H1 (cell line): ENCODE data around the gene LPXN. TPM values are rescaled to one million over a fixed set of nuclear protein-coding genes. Genes with fewer than 3 reads are reported as not detected.

ENCODE experiments used
- CTCF ChIA-PET: fragments of 300-600 bp; sonication (Branson Sonifier 250); formaldehyde crosslinking; loops from one replicate; lab custom pipeline; 2021; ENCODE audit not compliant: partially characterized antibody; lab: Charles Lee
- POLR2A ChIA-PET: fragments of 300-600 bp; sonication (Branson Sonifier 250); formaldehyde crosslinking; loops from one replicate; lab custom pipeline; 2021; ENCODE audit warnings: inconsistent platforms; ENCODE audit not compliant: partially characterized antibody; lab: Charles Lee
- DNase-seq, 2 experiments: peaks; one replicate each; pipeline versions ENCODE4 v3.0.0 to v3.0.0-alpha.2; 2010 to 2022; ENCODE audit warnings: low spot score in 2 of 2, low read depth in 1 of 2, mixed read lengths in 1 of 2
- FAIRE-seq: peaks from 2 replicates; lab custom pipeline; 2011; peaks lifted over from hg19 to GRCh38; lab: Jason Lieb, UNC
- H2AFZ ChIP-seq: 2 replicates; pipeline ENCODE4 v1.8.1; 2012; ENCODE audit warnings: low read length, inconsistent platforms
- H2AK5ac ChIP-seq: 2 replicates; pipeline ENCODE4 v1.6.1; 2013; ENCODE audit warnings: low read depth, low read length
- H2BK120ac ChIP-seq: replicated peaks from 2 replicates; pipeline ENCODE3; 2013; ENCODE audit warnings: low read depth, low read length, inconsistent platforms
- H2BK12ac ChIP-seq: 2 replicates; pipeline ENCODE4 v1.6.1; 2013; ENCODE audit warnings: low read depth, low read length
- H2BK15ac ChIP-seq: 2 replicates; pipeline ENCODE4 v1.6.1; 2013; ENCODE audit warnings: low read length
- H2BK20ac ChIP-seq: 2 replicates; pipeline ENCODE4 v1.6.1; 2013; ENCODE audit warnings: low read length
- H2BK5ac ChIP-seq: 2 replicates; pipeline ENCODE4 v1.6.1; 2013; ENCODE audit warnings: low read depth, low read length
- H3K14ac ChIP-seq: 2 replicates; pipeline ENCODE4 v1.6.1; 2013; ENCODE audit warnings: inconsistent platforms; ENCODE audit not compliant: insufficient read length
- H3K18ac ChIP-seq: 2 replicates; pipeline ENCODE4 v1.6.1; 2013; ENCODE audit warnings: low read length; ENCODE audit errors: extremely low read depth
- H3K23ac ChIP-seq: 2 replicates; pipeline ENCODE4 v1.6.1; 2013; ENCODE audit warnings: inconsistent platforms; ENCODE audit not compliant: insufficient read length
- H3K23me2 ChIP-seq: 2 replicates; pipeline ENCODE4 v1.6.1; 2013; ENCODE audit warnings: low read depth, low read length
- H3K27ac ChIP-seq: 2 replicates; pipeline ENCODE4 v1.6.1; 2011; ENCODE audit warnings: low read depth, low read length, inconsistent platforms
- H3K27me3 ChIP-seq, 4 experiments: replicated peaks in 1 of 4; 1 replicate in 1 of 4; 2 replicates in 3 of 4; pipeline versions ENCODE4 v1.6.1 to v1.8.1; 2011 to 2013; ENCODE audit warnings: low read length in 3 of 4, mild to moderate bottlenecking in 3 of 4, inconsistent platforms in 2 of 4, mixed read lengths in 2 of 4, moderate library complexity in 1 of 4; ENCODE audit not compliant: control insufficient read depth in 3 of 4, insufficient read depth in 3 of 4; ENCODE audit errors: extremely low read depth in 1 of 4
- H3K36me3 ChIP-seq, 4 experiments: 2 replicates each; pipeline versions ENCODE4 v1.6.1 to v1.8.1; 2011 to 2013; ENCODE audit warnings: mild to moderate bottlenecking in 4 of 4, low read length in 3 of 4, moderate library complexity in 2 of 4, control low read depth in 1 of 4, inconsistent platforms in 1 of 4; ENCODE audit not compliant: insufficient read depth in 4 of 4, control insufficient read depth in 2 of 4
- H3K4ac ChIP-seq: replicated peaks from 2 replicates; pipeline ENCODE3; 2013; ENCODE audit warnings: low read length, low read depth, mixed read lengths, inconsistent platforms; ENCODE audit not compliant: insufficient read length
- H3K4me1 ChIP-seq, 4 experiments: replicated peaks in 1 of 4; 1 replicate in 1 of 4; 2 replicates in 3 of 4; pipeline versions ENCODE4 v1.6.1 to v1.8.1; 2011 to 2013; ENCODE audit warnings: low read length in 3 of 4, inconsistent platforms in 2 of 4, mixed read lengths in 1 of 4; ENCODE audit not compliant: insufficient read depth in 4 of 4, control insufficient read depth in 3 of 4
- H3K4me2 ChIP-seq, 2 experiments: 2 replicates each; pipeline versions ENCODE4 v1.6.1 to v1.8.1; 2011 to 2013; ENCODE audit warnings: low read depth in 2 of 2, low read length in 2 of 2, control low read depth in 1 of 2, inconsistent platforms in 1 of 2, mild to moderate bottlenecking in 1 of 2; ENCODE audit not compliant: insufficient read depth in 1 of 2
- H3K4me3 ChIP-seq, 4 experiments: fragments of 200-600, 300-600 bp in 1 of 4; sonication (generic), shearing (Covaris generic), sonication (Bioruptor Twin) in 1 of 4; 2 replicates each; pipeline versions ENCODE4 v1.5.1 to v1.8.1; 2011 to 2016; ENCODE audit warnings: low read length in 4 of 4, low read depth in 3 of 4, control low read depth in 2 of 4, inconsistent platforms in 2 of 4, mild to moderate bottlenecking in 2 of 4, mixed read lengths in 1 of 4, moderate library complexity in 1 of 4; ENCODE audit not compliant: insufficient read depth in 2 of 4; ENCODE audit errors: extremely low read depth in 1 of 4
- H3K56ac ChIP-seq: replicated peaks from 2 replicates; pipeline ENCODE3; 2013; ENCODE audit warnings: low read depth, mild to moderate bottlenecking, mixed read lengths, low read length, inconsistent platforms; ENCODE audit not compliant: insufficient read length
- H3K79me1 ChIP-seq: 2 replicates; pipeline ENCODE4 v1.6.1; 2013; ENCODE audit warnings: low read depth, low read length, control low read depth
- H3K79me2 ChIP-seq, 2 experiments: 2 replicates each; pipeline versions ENCODE4 v1.6.1 to v1.8.1; 2012 to 2013; ENCODE audit warnings: low read length in 2 of 2, mild to moderate bottlenecking in 2 of 2, inconsistent platforms in 1 of 2; ENCODE audit not compliant: insufficient read depth in 2 of 2, control insufficient read depth in 1 of 2
- H3K9ac ChIP-seq, 4 experiments: replicated peaks in 1 of 4; 1 replicate in 1 of 4; 2 replicates in 3 of 4; pipeline versions ENCODE4 v1.6.1 to v1.8.1; 2011 to 2013; ENCODE audit warnings: low read depth in 3 of 4, low read length in 3 of 4, control low read depth in 2 of 4, mild to moderate bottlenecking in 2 of 4, moderate library complexity in 2 of 4, inconsistent platforms in 1 of 4; ENCODE audit errors: extremely low read depth in 1 of 4
- H3K9me3 ChIP-seq, 2 experiments: 2 replicates each; pipeline versions ENCODE4 v1.6.1 to v1.8.1; 2012 to 2013; ENCODE audit warnings: mild to moderate bottlenecking in 2 of 2, moderate library complexity in 2 of 2, control low read depth in 1 of 2, inconsistent platforms in 1 of 2, low read depth in 1 of 2, low read length in 1 of 2, mixed read lengths in 1 of 2; ENCODE audit not compliant: insufficient read depth in 2 of 2
- H4K20me1 ChIP-seq, 2 experiments: replicated peaks in 1 of 2; 2 replicates each; pipeline versions ENCODE3 to v1.8.1; 2011 to 2013; ENCODE audit warnings: inconsistent platforms in 2 of 2, low read length in 2 of 2, mild to moderate bottlenecking in 1 of 2; ENCODE audit not compliant: insufficient read depth in 2 of 2, control insufficient read depth in 1 of 2
- H4K5ac ChIP-seq: 2 replicates; pipeline ENCODE4 v1.6.1; 2013; ENCODE audit warnings: low read length, low read depth, mixed read lengths, inconsistent platforms; ENCODE audit not compliant: insufficient read length
- H4K8ac ChIP-seq: 2 replicates; pipeline ENCODE4 v1.8.0; 2013; ENCODE audit warnings: mild to moderate bottlenecking, moderate library complexity, low read length, inconsistent platforms; ENCODE audit not compliant: insufficient read depth; ENCODE audit errors: extremely low read depth
- H4K91ac ChIP-seq: replicated peaks from 2 replicates; pipeline ENCODE3; 2013; ENCODE audit warnings: low read length, mixed read lengths, inconsistent platforms; ENCODE audit not compliant: insufficient read length
- BCL11A ChIP-seq, 2 experiments: IDR thresholded peaks; one replicate each; pipeline ENCODE4 v1.6.1; 2011; ENCODE audit warnings: low read depth in 2 of 2, low read length in 2 of 2, mild to moderate bottlenecking in 2 of 2
- EP300 ChIP-seq, 2 experiments: IDR thresholded peaks; 1 replicate in 1 of 2; 2 replicates in 1 of 2; pipeline ENCODE4 v1.6.1; 2011 to 2012; ENCODE audit warnings: low read depth in 2 of 2, low read length in 2 of 2, mild to moderate bottlenecking in 2 of 2, borderline replicate concordance in 1 of 2, inconsistent platforms in 1 of 2, moderate library complexity in 1 of 2
- WGBS, 2 experiments: shearing (Covaris generic) in 1 of 2; methylation state at CpG; one replicate each; pipeline versions ENCODE4 v1.1.6 to v1.1.7; 2013 to 2015; ENCODE audit warnings: low lambda C conversion rate in 2 of 2, mixed read lengths in 2 of 2, inconsistent platforms in 1 of 2, low coverage in 1 of 2, missing lambda C conversion rate in 1 of 2; ENCODE audit not compliant: insufficient replicate concordance in 2 of 2, insufficient coverage in 1 of 2, insufficient read length in 1 of 2; ENCODE audit errors: extremely low coverage in 1 of 2, missing lambda C conversion rate in 1 of 2; 5-methylcytosine and 5-hydroxymethylcytosine counted together
- polyA plus RNA-seq, 7 experiments: library from polyadenylated mRNA; depleted of rRNA in 3 of 7; stranded (reverse) in 5 of 7; unstranded in 2 of 7; fragments of >200 nt in 5 of 7; fragments of 200-250 nt in 2 of 7; gene quantifications; 1 replicate in 5 of 7; 2 replicates in 1 of 7; 4 replicates in 1 of 7; pipeline versions ENCODE4 v1.2.1 to v1.2.3, GENCODE V29; 2011 to 2013; ENCODE audit warnings: missing spikeins in 2 of 7, mixed read lengths in 2 of 7
- total RNA-seq: library from RNA; stranded (reverse); fragmentation: NEBNext Ultra II Directional; extraction: Animal tissue kit (Norgen Biotek cat#: 25700); gene quantifications from 2 replicates; pipeline ENCODE4 v1.2.1, GENCODE V29; 2021

Gene LPXN
- total and polyA plus RNA-seq, 2 of the 8 experiments (the other 6 are each of a cell fraction or from before 2014, with no cell fraction given) = 1.4 to 2.7 TPM

DNA sequence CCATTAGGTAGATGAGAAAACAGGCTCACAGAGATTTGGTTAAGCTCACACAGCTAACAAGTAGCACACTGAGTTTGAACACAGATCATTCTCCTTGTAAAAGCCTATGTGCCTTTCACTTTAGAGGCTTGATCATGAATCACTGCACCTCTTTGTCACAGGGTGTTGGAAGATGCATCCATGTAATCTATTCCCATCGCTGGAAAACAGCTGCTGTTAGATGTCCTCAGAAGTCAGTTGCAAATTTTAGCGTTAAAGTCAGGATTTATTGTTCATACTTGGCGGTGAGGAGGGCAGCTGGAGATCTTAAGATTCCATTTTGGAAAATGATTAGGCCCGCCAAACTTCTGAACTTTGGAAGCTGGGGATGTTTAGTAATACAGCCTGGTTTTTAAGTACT, 49.4 kb upstream of the LPXN start:
- TF ChIP-seq BCL11A (IDR thresholded peaks at IDR 0.05; ENCODE audit: low read depth in 2 of 2, low read length in 2 of 2) = no peak
- TF ChIP-seq EP300 (IDR thresholded peaks at IDR 0.05; ENCODE audit: borderline replicate concordance in 1 of 2, low read depth in 2 of 2, low read length in 2 of 2) = no peak
- no peak overlapping the region for H3K9ac ChIP-seq
- POLR2A ChIA-PET = interaction anchor here (1.3 kb wide), 1 partner anchor 11 kb away, joined by 3 read pairs; no protein-coding TSS in a partner anchor
- H3K4me1 ChIP-seq = no peaks in the 10 kb centered on the region; a peak in 1 of 7 replicates
- FAIRE-seq (no peak), DNase-seq (no peak)
- no peaks in the 10 kb centered on the region for H3K27me3 ChIP-seq
- H2AK5ac ChIP-seq = no peak overlapping the region
- H2BK20ac ChIP-seq = no peak overlapping the region
- no peak overlapping the region for H2BK120ac ChIP-seq
- peaks cover 0 to 7% of the 10 kb centered on the region in 2 experiments for H4K20me1 ChIP-seq
- no peak overlapping the region for H3K4ac ChIP-seq
- no peaks in the 10 kb centered on the region for H3K79me1 ChIP-seq
- H3K18ac ChIP-seq = no peak overlapping the region
- peaks cover 12 to 43% (median 21%) of the 10 kb centered on the region in 4 experiments for H3K36me3 ChIP-seq
- H3K14ac ChIP-seq = no peak overlapping the region
- no peak overlapping the region for H2BK5ac ChIP-seq
- H2BK12ac ChIP-seq = no peak overlapping the region
- no peaks in the 10 kb centered on the region for H3K79me2 ChIP-seq
- no peak overlapping the region for H4K8ac ChIP-seq
- no peak overlapping the region for H2AFZ ChIP-seq
- no peak overlapping the region for H3K23ac ChIP-seq
- no peaks in the 10 kb centered on the region for H3K23me2 ChIP-seq
- H3K4me3 ChIP-seq = no peak overlapping the region
- no peak overlapping the region for H4K5ac ChIP-seq
- no peak overlapping the region for H3K27ac ChIP-seq
- no peak overlapping the region for H4K91ac ChIP-seq
- H3K9me3 ChIP-seq = no peaks in the 10 kb centered on the region
- H3K56ac ChIP-seq = no peak overlapping the region
- no peak overlapping the region for H3K4me2 ChIP-seq
- no peak overlapping the region for H2BK15ac ChIP-seq
- 89% methylated on average over 4 of the region's 4 CpGs; no CpG with 5 or more reads in 1 of the 2 experiments for WGBS, 2 experiments
- CTCF ChIA-PET = interaction anchor here (1.0 to 5.8 kb wide), 2 partner anchors 161 to 276 kb away, joined by 3 to 20 read pairs; no protein-coding TSS in a partner anchor
